K562 (cell line): Measurements from ENCODE around the gene BIN1. TPM values are rescaled to one million over a fixed set of nuclear protein-coding genes. Genes with fewer than 3 reads are reported as not detected.

ENCODE experiments used
- ATAC-seq: fragments of 200-7000 bp; cut with Tn5 transposase; 3 replicates; pipeline ENCODE4 v1.9.1; 2020; ENCODE audit warnings: moderate library complexity
- BruUV-seq: library from RNA; stranded (reverse); fragments of 400-500 nt; replicated peaks from 2 replicates; lab custom pipeline; 2021; lab: Mats Ljungman, UMichigan
- CTCF ChIA-PET: fragments of 300-600 bp; formaldehyde crosslinking; extraction: SDS; loops from one replicate; lab custom pipeline; 2021; ENCODE audit warnings: low intra/inter-chr PET ratio; lab: Yijun Ruan, JAX
- POLR2A ChIA-PET: fragments of 300-600, 350-650 bp; sonication (Branson Sonifier 250); formaldehyde crosslinking; extraction: SDS; loops from one replicate; lab custom pipeline; 2021; ENCODE audit warnings: antibody characterized with exemption, inconsistent platforms; lab: Yijun Ruan, JAX
- DNase-seq, 4 experiments: peaks; one replicate each; pipeline versions ENCODE4 v3.0.0 to v3.0.0-alpha.2; 2011 to 2018; ENCODE audit warnings: low spot score in 3 of 4, mixed read lengths in 3 of 4; ENCODE audit errors: extremely low read depth in 1 of 4
- FAIRE-seq: peaks from 2 replicates; lab custom pipeline; 2011; peaks lifted over from hg19 to GRCh38; lab: Jason Lieb, UNC
- H2AFZ ChIP-seq: 2 replicates; pipeline ENCODE4 v1.6.0; 2011; ENCODE audit warnings: low read depth, low read length, control low read depth, inconsistent platforms
- H3K27ac ChIP-seq: fragments of 200-600 bp; 3 replicates; pipeline ENCODE4 v1.8.0; 2011; ENCODE audit warnings: low read depth, mild to moderate bottlenecking, control low read depth, inconsistent platforms, low read length, moderate library complexity, mixed read lengths; ENCODE audit errors: extremely low read depth
- H3K27me3 ChIP-seq, 2 experiments: fragments of 300-600 bp in 1 of 2; 2 replicates in 1 of 2; 3 replicates in 1 of 2; pipeline versions ENCODE4 v1.6.0 to v1.8.0; 2011; ENCODE audit warnings: inconsistent platforms in 2 of 2, low read length in 2 of 2, mild to moderate bottlenecking in 1 of 2, mixed read lengths in 1 of 2, moderate library complexity in 1 of 2; ENCODE audit not compliant: control insufficient read depth in 2 of 2, insufficient read depth in 2 of 2
- H3K36me3 ChIP-seq: fragments of 300-600 bp; 3 replicates; pipeline ENCODE4 v1.8.0; 2011; ENCODE audit warnings: mild to moderate bottlenecking, low read length, inconsistent platforms; ENCODE audit not compliant: control insufficient read depth, insufficient read depth
- H3K4me1 ChIP-seq, 2 experiments: fragments of 200-600 bp in 1 of 2; replicated peaks in 1 of 2; 2 replicates in 1 of 2; 3 replicates in 1 of 2; pipeline versions ENCODE4 v1.5.1 to v1.8.0; 2011; ENCODE audit warnings: inconsistent platforms in 2 of 2, low read length in 2 of 2, mild to moderate bottlenecking in 1 of 2, mixed read lengths in 1 of 2, moderate library complexity in 1 of 2; ENCODE audit not compliant: control insufficient read depth in 2 of 2, insufficient read depth in 2 of 2
- H3K4me2 ChIP-seq: 2 replicates; pipeline ENCODE4 v1.6.1; 2011; ENCODE audit warnings: low read length, control low read depth, inconsistent platforms, mixed read lengths; ENCODE audit not compliant: insufficient read depth
- H3K4me3 ChIP-seq: fragments of 200-600 bp; sonication (generic), shearing (Covaris generic); 2 replicates; pipeline ENCODE4 v1.5.1; 2016; ENCODE audit warnings: control low read depth, inconsistent platforms
- H3K79me2 ChIP-seq: fragments of 200-600 bp; 3 replicates; pipeline ENCODE4 v1.8.0; 2011; ENCODE audit warnings: low read length, inconsistent platforms; ENCODE audit not compliant: control insufficient read depth, insufficient read depth
- H3K9ac ChIP-seq, 2 experiments: 2 replicates each; pipeline versions ENCODE4 v1.6.0 to v1.6.1; 2011; ENCODE audit warnings: low read depth in 2 of 2, low read length in 2 of 2, control low read depth in 1 of 2, inconsistent platforms in 1 of 2, mild to moderate bottlenecking in 1 of 2, mixed read lengths in 1 of 2; ENCODE audit not compliant: insufficient read depth in 1 of 2
- H3K9me1 ChIP-seq: one replicate; pipeline ENCODE4 v1.6.0; 2011; ENCODE audit warnings: inconsistent platforms, mild to moderate bottlenecking, low read length, moderate library complexity; ENCODE audit not compliant: control insufficient read depth, insufficient read depth
- H3K9me3 ChIP-seq: replicated peaks from 2 replicates; pipeline ENCODE4 v1.5.1; 2011; ENCODE audit warnings: low read depth, low read length, inconsistent platforms; ENCODE audit not compliant: control insufficient read depth, insufficient read depth
- H4K20me1 ChIP-seq: replicated peaks from 2 replicates; pipeline ENCODE4 v1.6.1; 2011; ENCODE audit warnings: low read length, inconsistent platforms, mixed read lengths; ENCODE audit not compliant: control insufficient read depth, insufficient read depth
- ERF ChIP-seq: fragments of 450-650 bp; formaldehyde crosslinking; IDR thresholded peaks from 2 replicates; pipeline ENCODE4 v1.4.0; 2020; ENCODE audit warnings: mild to moderate bottlenecking, mixed read lengths
- NR3C1 ChIP-seq: sonication (generic); formaldehyde crosslinking; IDR thresholded peaks from 2 replicates; pipeline ENCODE4 v1.8.1; 2022; ENCODE audit warnings: missing genetic modification reagents
- OTX1 ChIP-seq: fragments of 450-650 bp; formaldehyde crosslinking; IDR thresholded peaks from 2 replicates; pipeline ENCODE4 v1.4.0; 2022; ENCODE audit warnings: mild to moderate bottlenecking
- POLR2H ChIP-seq: IDR thresholded peaks from 2 replicates; pipeline ENCODE4 v1.6.1; 2016; ENCODE audit warnings: missing genetic modification characterization, low read depth, mild to moderate bottlenecking, control low read depth, missing compliant biosample characterization, moderate library complexity
- SMARCC2 ChIP-seq: fragments of 450-650 bp; IDR thresholded peaks from 2 replicates; pipeline ENCODE4 v1.6.1; 2017; ENCODE audit warnings: antibody characterized with exemption, moderate library complexity, mild to moderate bottlenecking, low read depth
- TGIF2 ChIP-seq: sonication (generic); formaldehyde crosslinking; IDR thresholded peaks from 2 replicates; pipeline ENCODE4 v1.8.1; 2022; ENCODE audit warnings: mild to moderate bottlenecking, missing genetic modification reagents, moderate library complexity
- WHSC1 ChIP-seq: IDR thresholded peaks from one replicate; pipeline ENCODE4 v1.6.1; 2012; ENCODE audit warnings: low read length, control low read depth, inconsistent platforms
- ZNF232 ChIP-seq: sonication (generic); formaldehyde crosslinking; IDR thresholded peaks from 2 replicates; pipeline ENCODE4 v1.8.0; 2022; ENCODE audit warnings: mild to moderate bottlenecking, missing genetic modification reagents
- WGBS: fragments of 100-300 bp; shearing (Covaris generic); methylation state at CpG from one replicate; pipeline ENCODE4 v1.1.6; 2016; ENCODE audit warnings: low coverage, mixed read lengths; ENCODE audit not compliant: insufficient coverage; ENCODE audit errors: missing lambda C conversion rate; 5-methylcytosine and 5-hydroxymethylcytosine counted together
- in situ Hi-C: fragments of 300-500 bp; cut with MboI; formaldehyde crosslinking; loops from 4 replicates; pipeline ENCODE4 v1.15.0; 2018; ENCODE audit warnings: inconsistent platforms, mixed read lengths
- intact Hi-C: fragments of 100-400 bp; cut with micrococcal nuclease; formaldehyde crosslinking; loops from 2 replicates; pipeline ENCODE4 v1.14.2; 2022
- polyA plus RNA-seq, 8 experiments: library from polyadenylated mRNA; depleted of rRNA in 4 of 8; stranded (reverse) in 5 of 8; unstranded in 3 of 8; fragments of >200 nt; fragmentation: Nextera tagmentation in 2 of 8; fragmentation: Illumina TruSeq in 1 of 8; extraction: Ambion mirVana in 2 of 8; extraction: Trizol in 1 of 8; gene quantifications; 2 replicates each; pipeline versions ENCODE4 v1.2.1 to v1.2.3, GENCODE V29; 2011 to 2014; ENCODE audit warnings: inconsistent platforms in 1 of 8, missing spikeins in 1 of 8
- total RNA-seq, 7 experiments: library from RNA; depleted of rRNA in 6 of 7; stranded (reverse); fragments of >200 nt in 6 of 7; fragmentation: Illumina TruSeq in 2 of 7; extraction: Trizol in 2 of 7; gene quantifications; 2 replicates each; pipeline versions ENCODE4 v1.2.1 to v1.2.3, GENCODE V29; 2011 to 2021; ENCODE audit warnings: low replicate concordance in 1 of 7
- TF ChIP-seq, protein P1 (sequence below): fragments of 250-450 bp; sonication (Bioruptor Pico); IDR thresholded peaks from 2 replicates; pipeline ENCODE4 v1.5.0; 2020; ENCODE audit warnings: mild to moderate bottlenecking, borderline replicate concordance
- TF ChIP-seq, protein P2 (sequence below): fragments of 450-650 bp; formaldehyde crosslinking; IDR thresholded peaks from 2 replicates; pipeline ENCODE4 v1.4.0; 2020; ENCODE audit warnings: mild to moderate bottlenecking, moderate library complexity
- TF ChIP-seq, protein P3 (sequence below): fragments of 250-450 bp; sonication (Bioruptor Pico); IDR thresholded peaks from 2 replicates; pipeline ENCODE4 v1.5.1; 2021; ENCODE audit warnings: mild to moderate bottlenecking

The BIN1 gene
- total and polyA plus RNA-seq, 9 of the 15 experiments (the other 6 are each of a cell fraction or from before 2014, with no cell fraction given), result 0.04 to 2.8 (median 0.79) TPM; not detected in 1

DNA sequence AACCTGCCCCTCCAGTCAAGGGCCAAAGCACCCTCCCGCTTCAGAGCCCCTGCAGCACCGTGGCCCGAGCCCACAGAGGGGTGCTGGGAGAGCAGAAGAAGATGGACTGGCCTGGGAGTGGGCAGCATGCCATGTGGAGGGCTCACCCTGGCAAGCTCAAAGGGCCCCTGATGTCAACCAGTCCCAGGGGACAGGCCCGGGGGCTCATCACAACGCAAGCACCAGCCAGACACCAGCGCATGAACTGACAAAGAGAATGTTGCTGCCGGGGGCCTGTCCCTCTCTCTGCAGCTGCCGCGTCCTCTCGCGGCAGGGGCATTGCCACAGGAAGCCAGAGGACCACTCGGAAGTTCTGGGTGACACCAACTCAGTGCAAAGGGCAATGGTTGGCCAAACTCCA is 30.3 kb upstream of the BIN1 start:
- ChIA-PET CTCF (no interaction called here), POLR2A (interaction anchor here (0.6 kb wide), 2 partner anchors 29 to 177 kb away, joined by 3 read pairs; no protein-coding TSS in a partner anchor)
- no peaks in the 10 kb centered on the region for H3K9me1 ChIP-seq
- WGBS, result 2% methylated on average over 10 of the region's 12 CpGs
- no peaks in the 10 kb centered on the region for H3K9me3 ChIP-seq
- in situ Hi-C loops (no loop called here), intact Hi-C loops (no loop called here)
- H3K27ac ChIP-seq, result no peak overlapping the region
- no peaks in the 10 kb centered on the region for H3K79me2 ChIP-seq
- no peak overlapping the region for H2AFZ ChIP-seq
- H3K9ac ChIP-seq, result peak overlapping the region in 1 of 2 experiments; percentile 64; a peak in 1 of 4 replicates
- H3K36me3 ChIP-seq, result no peaks in the 10 kb centered on the region
- BruUV-seq, result no TSS peak
- peaks cover 0 to 7% of the 10 kb centered on the region in 2 experiments; a peak in 2 of 5 replicates for H3K4me1 ChIP-seq
- no peak overlapping the region for H3K4me3 ChIP-seq
- no peak overlapping the region for H3K4me2 ChIP-seq
- no peak for DNase-seq
- FAIRE-seq, result no peak
- no peak for TF ChIP-seq SMARCC2
- no peak for TF ChIP-seq TGIF2 (CRISPR knock-in tag)
- TF ChIP-seq, protein P1, sequence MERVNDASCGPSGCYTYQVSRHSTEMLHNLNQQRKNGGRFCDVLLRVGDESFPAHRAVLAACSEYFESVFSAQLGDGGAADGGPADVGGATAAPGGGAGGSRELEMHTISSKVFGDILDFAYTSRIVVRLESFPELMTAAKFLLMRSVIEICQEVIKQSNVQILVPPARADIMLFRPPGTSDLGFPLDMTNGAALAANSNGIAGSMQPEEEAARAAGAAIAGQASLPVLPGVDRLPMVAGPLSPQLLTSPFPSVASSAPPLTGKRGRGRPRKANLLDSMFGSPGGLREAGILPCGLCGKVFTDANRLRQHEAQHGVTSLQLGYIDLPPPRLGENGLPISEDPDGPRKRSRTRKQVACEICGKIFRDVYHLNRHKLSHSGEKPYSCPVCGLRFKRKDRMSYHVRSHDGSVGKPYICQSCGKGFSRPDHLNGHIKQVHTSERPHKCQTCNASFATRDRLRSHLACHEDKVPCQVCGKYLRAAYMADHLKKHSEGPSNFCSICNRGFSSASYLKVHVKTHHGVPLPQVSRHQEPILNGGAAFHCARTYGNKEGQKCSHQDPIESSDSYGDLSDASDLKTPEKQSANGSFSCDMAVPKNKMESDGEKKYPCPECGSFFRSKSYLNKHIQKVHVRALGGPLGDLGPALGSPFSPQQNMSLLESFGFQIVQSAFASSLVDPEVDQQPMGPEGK, result no peak
- no peak for TF ChIP-seq ZNF232
- TF ChIP-seq, protein P2, sequence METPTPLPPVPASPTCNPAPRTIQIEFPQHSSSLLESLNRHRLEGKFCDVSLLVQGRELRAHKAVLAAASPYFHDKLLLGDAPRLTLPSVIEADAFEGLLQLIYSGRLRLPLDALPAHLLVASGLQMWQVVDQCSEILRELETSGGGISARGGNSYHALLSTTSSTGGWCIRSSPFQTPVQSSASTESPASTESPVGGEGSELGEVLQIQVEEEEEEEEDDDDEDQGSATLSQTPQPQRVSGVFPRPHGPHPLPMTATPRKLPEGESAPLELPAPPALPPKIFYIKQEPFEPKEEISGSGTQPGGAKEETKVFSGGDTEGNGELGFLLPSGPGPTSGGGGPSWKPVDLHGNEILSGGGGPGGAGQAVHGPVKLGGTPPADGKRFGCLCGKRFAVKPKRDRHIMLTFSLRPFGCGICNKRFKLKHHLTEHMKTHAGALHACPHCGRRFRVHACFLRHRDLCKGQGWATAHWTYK (CRISPR knock-in tag), result no peak
- TF ChIP-seq, protein P3, sequence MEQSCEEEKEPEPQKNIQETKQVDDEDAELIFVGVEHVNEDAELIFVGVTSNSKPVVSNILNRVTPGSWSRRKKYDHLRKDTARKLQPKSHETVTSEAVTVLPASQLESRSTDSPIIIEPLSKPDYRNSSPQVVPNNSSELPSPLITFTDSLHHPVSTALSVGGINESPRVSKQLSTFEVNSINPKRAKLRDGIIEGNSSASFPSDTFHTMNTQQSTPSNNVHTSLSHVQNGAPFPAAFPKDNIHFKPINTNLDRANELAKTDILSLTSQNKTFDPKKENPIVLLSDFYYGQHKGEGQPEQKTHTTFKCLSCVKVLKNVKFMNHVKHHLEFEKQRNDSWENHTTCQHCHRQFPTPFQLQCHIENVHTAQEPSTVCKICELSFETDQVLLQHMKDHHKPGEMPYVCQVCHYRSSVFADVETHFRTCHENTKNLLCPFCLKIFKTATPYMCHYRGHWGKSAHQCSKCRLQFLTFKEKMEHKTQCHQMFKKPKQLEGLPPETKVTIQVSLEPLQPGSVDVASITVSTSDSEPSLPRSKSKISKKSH (CRISPR knock-in tag), result no peak
- TF ChIP-seq OTX1, result no peak
- no peak for TF ChIP-seq POLR2H (tag)
- no peak for TF ChIP-seq ERF (CRISPR knock-in tag)
- no peak for TF ChIP-seq WHSC1
- TF ChIP-seq NR3C1 (CRISPR knock-in tag), result no peak
- no peak for ATAC-seq
- H4K20me1 ChIP-seq, result no peaks in the 10 kb centered on the region
- peaks cover 16 to 48% of the 10 kb centered on the region in 2 experiments for H3K27me3 ChIP-seq
